HepG2 (cell line): Measurements from ENCODE around the gene CNNM4. TPM values are rescaled to one million over a fixed set of nuclear protein-coding genes. Genes with fewer than 3 reads are reported as not detected.

Source experiments
- BCL3 ChIP-seq: sonication (generic); formaldehyde crosslinking; IDR thresholded peaks from 2 replicates; pipeline ENCODE4 v1.5.1; 2020; ENCODE audit warnings: mild to moderate bottlenecking, missing genetic modification reagents, moderate library complexity
- CHD2 ChIP-seq: IDR thresholded peaks from 2 replicates; pipeline ENCODE4 v1.6.1; 2011; ENCODE audit warnings: low read depth, low read length, improper control_type of control experiment
- EP300 ChIP-seq, 3 experiments: sonication (generic) in 1 of 3; formaldehyde crosslinking in 1 of 3; IDR thresholded peaks; 2 replicates each; pipeline versions ENCODE4 v1.5.1 to v1.6.1; 2011 to 2020; ENCODE audit warnings: low read depth in 2 of 3, low read length in 2 of 3, borderline replicate concordance in 1 of 3, improper control_type of control experiment in 1 of 3, mild to moderate bottlenecking in 1 of 3, missing genetic modification reagents in 1 of 3, moderate library complexity in 1 of 3
- HBP1 ChIP-seq: IDR thresholded peaks from 2 replicates; pipeline ENCODE4 v1.6.1; 2016; ENCODE audit warnings: low read depth, control low read depth
- HOXA3 ChIP-seq: sonication (generic); formaldehyde crosslinking; IDR thresholded peaks from 2 replicates; pipeline ENCODE4 v1.5.0; 2020; ENCODE audit warnings: missing genetic modification reagents
- MAZ ChIP-seq, 2 experiments: sonication (generic) in 1 of 2; formaldehyde crosslinking in 1 of 2; IDR thresholded peaks; 2 replicates each; pipeline versions ENCODE4 v1.5.0 to v1.6.1; 2012 to 2020; ENCODE audit warnings: low read depth in 2 of 2, mild to moderate bottlenecking in 2 of 2, borderline replicate concordance in 1 of 2, improper control_type of control experiment in 1 of 2, low read length in 1 of 2, missing genetic modification reagents in 1 of 2, moderate library complexity in 1 of 2
- MBNL3 ChIP-seq: fragments of 250-450 bp; sonication (Bioruptor Pico); conservative IDR thresholded peaks from 2 replicates; pipeline ENCODE4 v1.8.0; 2022; ENCODE audit warnings: mild to moderate bottlenecking, inconsistent platforms
- MNT ChIP-seq: fragments of 450-650 bp; IDR thresholded peaks from 2 replicates; pipeline ENCODE4 v1.6.1; 2016
- MTA1 ChIP-seq: sonication (generic); formaldehyde crosslinking; IDR thresholded peaks from 2 replicates; pipeline ENCODE4 v1.4.0; 2020; ENCODE audit warnings: missing genetic modification reagents, mild to moderate bottlenecking, borderline replicate concordance
- MZF1 ChIP-seq: sonication (generic); formaldehyde crosslinking; IDR thresholded peaks from 2 replicates; pipeline ENCODE4 v1.8.1; 2023; ENCODE audit warnings: mild to moderate bottlenecking, missing genetic modification reagents, borderline replicate concordance
- PRMT3 ChIP-seq: sonication (generic); formaldehyde crosslinking; IDR thresholded peaks from 2 replicates; pipeline ENCODE4 v1.8.1; 2022; ENCODE audit warnings: low read depth, mild to moderate bottlenecking, moderate library complexity, missing genetic modification reagents, borderline replicate concordance
- TARDBP ChIP-seq: sonication (generic); formaldehyde crosslinking; IDR thresholded peaks from 2 replicates; pipeline ENCODE4 v1.8.0; 2022; ENCODE audit warnings: mild to moderate bottlenecking, missing genetic modification reagents
- ZNF225 ChIP-seq: sonication (generic); formaldehyde crosslinking; IDR thresholded peaks from 2 replicates; pipeline ENCODE4 v1.4.0; 2020; ENCODE audit warnings: mild to moderate bottlenecking, missing genetic modification reagents
- ZNF296 ChIP-seq: sonication (generic); formaldehyde crosslinking; conservative IDR thresholded peaks from 2 replicates; pipeline ENCODE4 v1.5.0; 2020; ENCODE audit warnings: mild to moderate bottlenecking, missing genetic modification reagents
- polyA plus RNA-seq, 8 experiments: library from polyadenylated mRNA; depleted of rRNA in 3 of 8; stranded (reverse) in 7 of 8; unstranded in 1 of 8; fragments of >200 nt; fragmentation: Illumina TruSeq in 4 of 8; extraction: Trizol in 4 of 8; gene quantifications; 2 replicates each; pipeline versions ENCODE4 v1.2.1 to v1.2.3, GENCODE V29; 2011 to 2016; ENCODE audit warnings: low read depth in 4 of 8, missing spikeins in 1 of 8, mixed read lengths in 1 of 8; ENCODE audit not compliant: insufficient read depth in 1 of 8
- total RNA-seq, 5 experiments: library from RNA; depleted of rRNA; stranded (reverse); fragments of >200 nt; fragmentation: Illumina TruSeq; extraction: Trizol; gene quantifications; 2 replicates each; pipeline ENCODE4 v1.2.3, GENCODE V29; 2016; ENCODE audit warnings: low read depth in 1 of 5
- TF ChIP-seq, protein P1 (sequence below): sonication (generic); formaldehyde crosslinking; IDR thresholded peaks from 2 replicates; pipeline ENCODE4 v1.4.0; 2020; ENCODE audit warnings: missing genetic modification reagents
- TF ChIP-seq, protein P2 (sequence below): sonication (generic); formaldehyde crosslinking; IDR thresholded peaks from 2 replicates; pipeline ENCODE4 v1.4.0; 2020; ENCODE audit warnings: missing genetic modification reagents

CNNM4 gene
- total and polyA plus RNA-seq, 2 of the 13 experiments (the other 11 are each of a cell fraction or from before 2014, with no cell fraction given), result 5.9 to 8.4 TPM

GRCh38 chr2:96819876-96820511 is 59.3 kb downstream of the CNNM4 start (continued):
- TF ChIP-seq EP300 (IDR thresholded peaks at IDR 0.05; ENCODE audit: low read depth in 2 of 2, low read length in 2 of 2) (no peak), EP300 (CRISPR knock-in tag; IDR thresholded peaks at IDR 0.05; ENCODE audit: borderline replicate concordance) (no peak), ZNF225 (0 out of 2 replicates have a peak, but pooled peaks have one; percentile 13), HOXA3 (no peak), HBP1 (CRISPR knock-in tag) (no peak), MTA1 (CRISPR knock-in tag) (no peak; the same call in 1 of the 2 replicates), MBNL3 (CRISPR knock-in tag) (no peak), MZF1 (CRISPR knock-in tag) (no peak), MNT (no peak), BCL3 (CRISPR knock-in tag) (no peak), TARDBP (CRISPR knock-in tag) (no peak), ZNF296 (no peak), CHD2 (no peak), PRMT3 (CRISPR knock-in tag) (peak; percentile 69; the same call in 1 of the 2 replicates), MAZ (IDR thresholded peaks at IDR 0.05; ENCODE audit: borderline replicate concordance, low read depth, low read length) (no peak), MAZ (CRISPR knock-in tag; IDR thresholded peaks at IDR 0.05; ENCODE audit: low read depth) (no peak)
- TF ChIP-seq, protein P1, sequence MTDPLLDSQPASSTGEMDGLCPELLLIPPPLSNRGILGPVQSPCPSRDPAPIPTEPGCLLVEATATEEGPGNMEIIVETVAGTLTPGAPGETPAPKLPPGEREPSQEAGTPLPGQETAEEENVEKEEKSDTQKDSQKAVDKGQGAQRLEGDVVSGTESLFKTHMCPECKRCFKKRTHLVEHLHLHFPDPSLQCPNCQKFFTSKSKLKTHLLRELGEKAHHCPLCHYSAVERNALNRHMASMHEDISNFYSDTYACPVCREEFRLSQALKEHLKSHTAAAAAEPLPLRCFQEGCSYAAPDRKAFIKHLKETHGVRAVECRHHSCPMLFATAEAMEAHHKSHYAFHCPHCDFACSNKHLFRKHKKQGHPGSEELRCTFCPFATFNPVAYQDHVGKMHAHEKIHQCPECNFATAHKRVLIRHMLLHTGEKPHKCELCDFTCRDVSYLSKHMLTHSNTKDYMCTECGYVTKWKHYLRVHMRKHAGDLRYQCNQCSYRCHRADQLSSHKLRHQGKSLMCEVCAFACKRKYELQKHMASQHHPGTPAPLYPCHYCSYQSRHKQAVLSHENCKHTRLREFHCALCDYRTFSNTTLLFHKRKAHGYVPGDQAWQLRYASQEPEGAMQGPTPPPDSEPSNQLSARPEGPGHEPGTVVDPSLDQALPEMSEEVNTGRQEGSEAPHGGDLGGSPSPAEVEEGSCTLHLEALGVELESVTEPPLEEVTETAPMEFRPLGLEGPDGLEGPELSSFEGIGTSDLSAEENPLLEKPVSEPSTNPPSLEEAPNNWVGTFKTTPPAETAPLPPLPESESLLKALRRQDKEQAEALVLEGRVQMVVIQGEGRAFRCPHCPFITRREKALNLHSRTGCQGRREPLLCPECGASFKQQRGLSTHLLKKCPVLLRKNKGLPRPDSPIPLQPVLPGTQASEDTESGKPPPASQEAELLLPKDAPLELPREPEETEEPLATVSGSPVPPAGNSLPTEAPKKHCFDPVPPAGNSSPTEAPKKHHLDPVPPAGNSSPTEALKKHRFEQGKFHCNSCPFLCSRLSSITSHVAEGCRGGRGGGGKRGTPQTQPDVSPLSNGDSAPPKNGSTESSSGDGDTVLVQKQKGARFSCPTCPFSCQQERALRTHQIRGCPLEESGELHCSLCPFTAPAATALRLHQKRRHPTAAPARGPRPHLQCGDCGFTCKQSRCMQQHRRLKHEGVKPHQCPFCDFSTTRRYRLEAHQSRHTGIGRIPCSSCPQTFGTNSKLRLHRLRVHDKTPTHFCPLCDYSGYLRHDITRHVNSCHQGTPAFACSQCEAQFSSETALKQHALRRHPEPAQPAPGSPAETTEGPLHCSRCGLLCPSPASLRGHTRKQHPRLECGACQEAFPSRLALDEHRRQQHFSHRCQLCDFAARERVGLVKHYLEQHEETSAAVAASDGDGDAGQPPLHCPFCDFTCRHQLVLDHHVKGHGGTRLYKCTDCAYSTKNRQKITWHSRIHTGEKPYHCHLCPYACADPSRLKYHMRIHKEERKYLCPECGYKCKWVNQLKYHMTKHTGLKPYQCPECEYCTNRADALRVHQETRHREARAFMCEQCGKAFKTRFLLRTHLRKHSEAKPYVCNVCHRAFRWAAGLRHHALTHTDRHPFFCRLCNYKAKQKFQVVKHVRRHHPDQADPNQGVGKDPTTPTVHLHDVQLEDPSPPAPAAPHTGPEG (CRISPR knock-in tag), result no peak
- TF ChIP-seq, protein P2, sequence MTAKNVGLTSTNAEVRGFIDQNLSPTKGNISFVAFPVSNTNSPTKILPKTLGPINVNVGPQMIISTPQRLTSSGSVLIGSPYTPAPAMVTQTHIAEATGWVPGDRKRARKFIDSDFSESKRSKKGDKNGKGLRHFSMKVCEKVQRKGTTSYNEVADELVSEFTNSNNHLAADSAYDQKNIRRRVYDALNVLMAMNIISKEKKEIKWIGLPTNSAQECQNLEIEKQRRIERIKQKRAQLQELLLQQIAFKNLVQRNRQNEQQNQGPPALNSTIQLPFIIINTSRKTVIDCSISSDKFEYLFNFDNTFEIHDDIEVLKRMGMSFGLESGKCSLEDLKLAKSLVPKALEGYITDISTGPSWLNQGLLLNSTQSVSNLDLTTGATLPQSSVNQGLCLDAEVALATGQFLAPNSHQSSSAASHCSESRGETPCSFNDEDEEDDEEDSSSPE (CRISPR knock-in tag), result no peak
